Heart right ventricle (tissue), 16 donors: ENCODE measurements around the gene PAX3. TPM values are rescaled to one million over a fixed set of nuclear protein-coding genes. Genes with fewer than 3 reads are reported as not detected.

Experiments used
- ATAC-seq, 8 donors: fragments of 200-7000 bp; cut with Tn5 transposase; one replicate each; pipeline ENCODE4 v1.9.1; 2020; ENCODE audit warnings: mild to moderate bottlenecking in 8 of 8, moderate library complexity in 8 of 8, moderate number of reproducible peaks in 1 of 8
- DNase-seq, 2 donors: peaks; one replicate each; pipeline ENCODE4 v3.0.0-alpha.2; 2020
- H3K27ac ChIP-seq, 10 donors: fragments of 200-600 bp; sonication (generic) in 2 of 10; one replicate each; pipeline versions ENCODE4 v1.5.0 to v1.8.0; 2020 to 2022; ENCODE audit warnings: mild to moderate bottlenecking in 3 of 10
- H3K27me3 ChIP-seq, 7 donors: fragments of 200-600 bp; one replicate each; pipeline ENCODE4 v1.8.0; 2021 to 2022; ENCODE audit warnings: mild to moderate bottlenecking in 2 of 7
- H3K36me3 ChIP-seq, 9 donors: fragments of 200-600 bp; sonication (generic) in 1 of 9; one replicate each; pipeline versions ENCODE4 v1.5.0 to v1.8.0; 2020 to 2022; ENCODE audit warnings: mild to moderate bottlenecking in 2 of 9
- H3K4me1 ChIP-seq, 9 donors: fragments of 200-600 bp; sonication (generic) in 1 of 9; one replicate each; pipeline versions ENCODE4 v1.5.0 to v1.8.0; 2020 to 2022; ENCODE audit warnings: mild to moderate bottlenecking in 4 of 9
- H3K4me3 ChIP-seq, 10 donors: fragments of 200-600 bp; sonication (generic) in 2 of 10; one replicate each; pipeline versions ENCODE4 v1.5.0 to v1.8.0; 2020 to 2022; ENCODE audit warnings: mild to moderate bottlenecking in 7 of 10, moderate library complexity in 2 of 10
- H3K9me3 ChIP-seq, 11 donors: fragments of 200-600 bp in 10 of 11; sonication (generic) in 2 of 11; one replicate each; pipeline versions ENCODE4 v1.5.0 to v1.8.0; 2013 to 2022; ENCODE audit warnings: mild to moderate bottlenecking in 2 of 11, control low read depth in 1 of 11, moderate library complexity in 1 of 11
- WGBS, 2 donors: extraction: QIAGEN DNeasy Blood & Tissue Kit; methylation state at CpG; one replicate each; pipeline ENCODE4 v1.1.7; 2013; ENCODE audit warnings: inconsistent platforms in 1 of 2; 5-methylcytosine and 5-hydroxymethylcytosine counted together
- intact Hi-C, 10 donors: fragments of 100-400 bp; cut with DNase I; formaldehyde crosslinking; loops; one replicate each; pipeline versions ENCODE4 v1.11.1 to v1.14.2; 2022
- polyA plus RNA-seq, 2 donors: library from polyadenylated mRNA; stranded (reverse); fragments of 200-250 nt; gene quantifications; one replicate each; pipeline ENCODE4 v1.2.3, GENCODE V29; 2013
- total RNA-seq, 10 donors: library from RNA; stranded (reverse); fragmentation: NEBNext Ultra II Directional in 3 of 10; extraction: Animal tissue kit (Norgen Biotek cat#: 25700) in 3 of 10; gene quantifications; one replicate each; pipeline versions ENCODE4 v1.2.1 to v1.2.4, GENCODE V29; 2021 to 2023
- TF ChIP-seq, protein P1 (sequence below), 9 donors: fragments of 200-600 bp; sonication (generic) in 2 of 9; IDR thresholded peaks; one replicate each; pipeline versions ENCODE4 v1.5.0 to v1.8.0; 2021 to 2022; ENCODE audit warnings: antibody characterized with exemption in 9 of 9, mild to moderate bottlenecking in 5 of 9, moderate library complexity in 1 of 9
- donor health status: Arrhythmogenic right ventricular cardiomyopathy.
- donor health status: ischemic (EF 13 %, LVEDD 7.1; RV severe dilation, severe dysfunction).
- donor health status: healthy with polysubstance abuse.
- donor health status: DM: no; HTN: yes; CAD: no.
- donor health status: DM: no; HTN: no; CAD: no.
- donor health status: ischemic (EF 25% LVEDD 6.9; RV normal size, moderate dysfunction).
- donor health status: ischemic (EF 25% LVEDD 5.7; RV mildly dilated, moderate dysfunction).
- donor health status: healthy.
- donor health status: DM: yes; HTN: yes; CAD: no.
- donor health status: Ischemic cardiomyopathy.
- donor health status: ischemic (EF 35%, LVEDD 5.7; RV mildly dilated, moderate dysfunction).
- donor health status: nonischemic (EF 11% LVEDD 7.7; RV severe dilation, severe dysfunction).
- donor health status: DM: yes; HTN: yes; CAD: no.
- donor health status: PGD.
- donor health status: ischemic (EF 29% LVEDD 5.4; RV normal size, mild dysfunction).
- donor health status: nonischemic (EF 23%, LVEDD 6.1; RV moderate dilation, normal function).

Gene PAX3
- total and polyA plus RNA-seq, 12 donors = 0.01 TPM; not detected in 11

- Histone ChIP-seq H3K27ac (no peak overlapping the region), H3K4me3 (no peak overlapping the region), H3K27me3 (peaks cover 18 to 100% (median 99%) of the 10 kb centered on the region in 7 donors), H3K4me1 (peaks cover 0 to 20% (median 3%) of the 10 kb centered on the region in 9 donors), H3K9me3 (no peaks in the 10 kb centered on the region), H3K36me3 (no peaks in the 10 kb centered on the region)
- intact Hi-C loops = loop anchor here in 1 of 10 donors (10.0 kb wide), 1 partner anchor 257 kb away; no protein-coding TSS in a partner anchor
- ATAC-seq (no peak), DNase-seq (no peak)
- WGBS, 2 donors = 3 to 4% methylated on average over 48 of the region's 48 CpGs
- TF ChIP-seq, protein P1, sequence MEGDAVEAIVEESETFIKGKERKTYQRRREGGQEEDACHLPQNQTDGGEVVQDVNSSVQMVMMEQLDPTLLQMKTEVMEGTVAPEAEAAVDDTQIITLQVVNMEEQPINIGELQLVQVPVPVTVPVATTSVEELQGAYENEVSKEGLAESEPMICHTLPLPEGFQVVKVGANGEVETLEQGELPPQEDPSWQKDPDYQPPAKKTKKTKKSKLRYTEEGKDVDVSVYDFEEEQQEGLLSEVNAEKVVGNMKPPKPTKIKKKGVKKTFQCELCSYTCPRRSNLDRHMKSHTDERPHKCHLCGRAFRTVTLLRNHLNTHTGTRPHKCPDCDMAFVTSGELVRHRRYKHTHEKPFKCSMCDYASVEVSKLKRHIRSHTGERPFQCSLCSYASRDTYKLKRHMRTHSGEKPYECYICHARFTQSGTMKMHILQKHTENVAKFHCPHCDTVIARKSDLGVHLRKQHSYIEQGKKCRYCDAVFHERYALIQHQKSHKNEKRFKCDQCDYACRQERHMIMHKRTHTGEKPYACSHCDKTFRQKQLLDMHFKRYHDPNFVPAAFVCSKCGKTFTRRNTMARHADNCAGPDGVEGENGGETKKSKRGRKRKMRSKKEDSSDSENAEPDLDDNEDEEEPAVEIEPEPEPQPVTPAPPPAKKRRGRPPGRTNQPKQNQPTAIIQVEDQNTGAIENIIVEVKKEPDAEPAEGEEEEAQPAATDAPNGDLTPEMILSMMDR (IDR thresholded peaks at IDR 0.05) = no peak
Observed at GRCh38 chr2:222311978-222312738, 13.4 kb upstream of the PAX3 start.

DNA sequence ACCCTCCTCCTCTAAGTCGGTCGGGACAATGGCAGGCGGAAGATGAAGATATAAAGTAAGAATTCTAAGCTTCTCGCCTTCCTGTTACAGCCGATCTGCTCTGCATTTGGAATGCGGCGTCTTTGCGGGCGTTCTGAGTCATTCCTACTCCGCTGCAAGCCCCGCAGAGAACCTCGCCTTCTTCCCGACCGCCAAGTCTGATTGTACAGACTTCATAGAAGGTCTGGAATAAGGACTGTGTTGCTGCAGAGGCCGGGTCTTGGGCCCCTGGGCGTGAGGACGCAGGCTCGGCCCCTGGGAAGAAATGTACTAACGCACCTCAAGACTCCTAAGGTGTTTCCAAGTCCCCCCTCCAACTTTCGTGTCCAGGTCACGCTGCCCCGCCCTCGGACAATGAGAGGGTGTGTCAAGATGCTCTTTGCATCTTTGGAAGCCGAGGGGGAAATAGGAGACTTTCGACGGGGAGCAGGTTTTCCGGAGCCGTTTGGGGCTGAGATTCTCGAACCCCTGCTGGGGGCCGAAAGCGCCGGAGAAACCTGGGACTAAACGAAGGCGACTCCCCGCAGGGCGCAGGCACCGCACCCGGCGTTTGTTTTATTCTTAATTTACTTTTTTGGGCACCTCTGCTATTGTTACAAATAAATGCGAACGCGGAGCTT lies 12.7 kb upstream of the PAX3 start:
- intact Hi-C loops = loop anchor here in 1 of 10 donors (10.0 kb wide), 1 partner anchor 257 kb away; no protein-coding TSS in a partner anchor
- Histone ChIP-seq H3K27ac (no peak overlapping the region), H3K36me3 (no peaks in the 10 kb centered on the region), H3K27me3 (peaks cover 19 to 100% (median 99%) of the 10 kb centered on the region in 7 donors), H3K9me3 (no peaks in the 10 kb centered on the region), H3K4me3 (no peak overlapping the region), H3K4me1 (peaks cover 0 to 27% (median 9%) of the 10 kb centered on the region in 9 donors)
- 2 to 5% methylated on average over 42 of the region's 42 CpGs for WGBS, 2 donors
- ATAC-seq = no peak
- TF ChIP-seq, protein P1 (IDR thresholded peaks at IDR 0.05) = no peak
- no peak for DNase-seq

DNA sequence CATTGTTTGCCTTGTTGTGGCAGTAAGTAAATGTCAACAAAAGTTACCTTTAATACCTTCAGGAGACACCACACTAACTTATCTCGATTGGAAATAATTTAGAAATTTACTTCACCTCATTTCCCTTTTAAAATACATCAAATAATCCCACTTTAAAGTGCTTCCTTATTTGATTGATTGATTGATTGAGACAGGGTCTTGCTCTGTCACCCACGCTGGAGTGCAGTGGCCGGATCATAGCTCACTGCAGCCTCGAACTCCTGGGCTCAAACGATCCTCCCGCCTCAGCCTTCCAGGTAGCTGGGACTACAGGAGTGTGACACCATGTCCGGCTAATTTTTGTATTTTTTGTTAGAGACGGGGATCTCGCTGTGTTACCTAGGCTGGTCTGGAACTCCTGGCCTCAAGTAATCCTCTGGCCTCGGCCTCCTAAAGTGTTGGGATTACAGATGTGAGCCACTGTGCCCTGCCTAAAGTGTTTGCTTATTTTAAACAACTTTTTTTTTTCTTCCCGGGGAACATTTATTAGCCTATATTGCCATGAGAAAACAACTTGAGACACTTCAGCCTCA lies 12.0 kb upstream of the PAX3 start:
- ATAC-seq (no peak), DNase-seq (no peak)
- H3K4me3 ChIP-seq = no peak overlapping the region
- H3K36me3 ChIP-seq = no peaks in the 10 kb centered on the region
- peaks cover 24 to 100% (median 99%) of the 10 kb centered on the region in 7 donors for H3K27me3 ChIP-seq
- TF ChIP-seq, protein P1 (IDR thresholded peaks at IDR 0.05) = no peak
- intact Hi-C loops = loop anchor here in 1 of 10 donors (10.0 kb wide), 1 partner anchor 256 kb away; no protein-coding TSS in a partner anchor
- H3K9me3 ChIP-seq = no peaks in the 10 kb centered on the region
- no peak overlapping the region for H3K27ac ChIP-seq
- WGBS, 2 donors = 8% methylated on average over 11 of the region's 11 CpGs
- peaks cover 2 to 33% (median 15%) of the 10 kb centered on the region in 9 donors for H3K4me1 ChIP-seq

GRCh38 chr2:222309766-222310165 lies 11.0 kb upstream of the PAX3 start:
- intact Hi-C loops = loop anchor here in 3 of 10 donors (10.0 kb wide), 1 partner anchor 255 kb away; no protein-coding TSS in a partner anchor
- TF ChIP-seq, protein P1 (IDR thresholded peaks at IDR 0.05) = no peak
- WGBS, 2 donors = 13 to 15% methylated on average over 2 of the region's 2 CpGs
- DNase-seq = no peak
- peaks cover 34 to 100% (median 99%) of the 10 kb centered on the region in 7 donors for H3K27me3 ChIP-seq
- H3K9me3 ChIP-seq = no peaks in the 10 kb centered on the region
- no peak overlapping the region for H3K27ac ChIP-seq
- no peaks in the 10 kb centered on the region for H3K36me3 ChIP-seq
- ATAC-seq = no peak
- no peak overlapping the region for H3K4me3 ChIP-seq
- H3K4me1 ChIP-seq = peaks cover 9 to 44% (median 24%) of the 10 kb centered on the region in 9 donors
